Endothelial cell of umbilical vein (primary cell): ENCODE data around the gene CCDC197. TPM values are rescaled to one million over a fixed set of nuclear protein-coding genes. Genes with fewer than 3 reads are reported as not detected.

Source experiments
- BruUV-seq: library from RNA; stranded (reverse); fragments of 400-500 nt; replicated peaks from 2 replicates; lab custom pipeline; 2021; lab: Mats Ljungman, UMichigan
- CTCF ChIA-PET: fragments of 300-600, 350-600 bp; sonication (Branson Sonifier 250); formaldehyde crosslinking; loops from one replicate; lab custom pipeline; 2021; ENCODE audit warnings: antibody characterized with exemption, inconsistent platforms; lab: Charles Lee
- POLR2A ChIA-PET: fragments of 300-600, 350-600 bp; sonication (Branson Sonifier 250); formaldehyde crosslinking; loops from one replicate; lab custom pipeline; 2021; ENCODE audit warnings: antibody characterized with exemption, inconsistent platforms; lab: Charles Lee
- DNase-seq: peaks from one replicate; pipeline ENCODE4 v3.0.0-alpha.2; 2011; ENCODE audit warnings: low read depth, low spot score
- FAIRE-seq: peaks from 2 replicates; lab custom pipeline; 2011; peaks lifted over from hg19 to GRCh38; lab: Jason Lieb, UNC
- H2AFZ ChIP-seq: 2 replicates; pipeline ENCODE4 v1.6.0; 2012; ENCODE audit warnings: low read depth, low read length, control low read depth, inconsistent platforms
- H3K27ac ChIP-seq: 2 replicates; pipeline ENCODE4 v1.5.1; 2011; ENCODE audit warnings: low read depth, mild to moderate bottlenecking, control low read depth, low read length, moderate library complexity; ENCODE audit not compliant: insufficient read depth
- H3K27me3 ChIP-seq, 2 experiments: 2 replicates each; pipeline versions ENCODE4 v1.6.0 to v1.6.1; 2011; ENCODE audit warnings: low read length in 2 of 2, mixed read lengths in 1 of 2; ENCODE audit not compliant: control insufficient read depth in 2 of 2, insufficient read depth in 2 of 2
- H3K36me3 ChIP-seq, 2 experiments: 2 replicates in 1 of 2; 3 replicates in 1 of 2; pipeline ENCODE4 v1.5.1; 2011; ENCODE audit warnings: low read length in 2 of 2, mild to moderate bottlenecking in 1 of 2, moderate library complexity in 1 of 2; ENCODE audit not compliant: control insufficient read depth in 2 of 2, insufficient read depth in 2 of 2; ENCODE audit errors: extremely low read depth in 1 of 2
- H3K4me1 ChIP-seq: 3 replicates; pipeline ENCODE4 v1.5.1; 2011; ENCODE audit warnings: mild to moderate bottlenecking, low read length; ENCODE audit not compliant: control insufficient read depth, insufficient read depth; ENCODE audit errors: extremely low read depth
- H3K4me2 ChIP-seq: 2 replicates; pipeline ENCODE4 v1.6.1; 2011; ENCODE audit warnings: low read length, control low read depth, mixed read lengths; ENCODE audit not compliant: insufficient read depth
- H3K4me3 ChIP-seq, 3 experiments: fragments of 200-600 bp in 1 of 3; sonication (generic), shearing (Covaris generic) in 1 of 3; replicated peaks in 1 of 3; 2 replicates each; pipeline ENCODE4 v1.5.1; 2011 to 2016; ENCODE audit warnings: control low read depth in 3 of 3, low read length in 3 of 3, mild to moderate bottlenecking in 2 of 3, inconsistent platforms in 1 of 3, low read depth in 1 of 3, moderate library complexity in 1 of 3; ENCODE audit not compliant: insufficient read depth in 1 of 3
- H3K79me2 ChIP-seq: 2 replicates; pipeline ENCODE4 v1.6.0; 2012; ENCODE audit warnings: low read length, inconsistent platforms; ENCODE audit not compliant: control insufficient read depth, insufficient read depth
- H3K9ac ChIP-seq: replicated peaks from 2 replicates; pipeline ENCODE3; 2011; ENCODE audit warnings: low read length, control low read depth; ENCODE audit not compliant: insufficient read depth; ENCODE audit errors: extremely low read depth
- H3K9me1 ChIP-seq: replicated peaks from 3 replicates; pipeline ENCODE4 v1.6.0; 2011; ENCODE audit warnings: mild to moderate bottlenecking, low read length; ENCODE audit not compliant: control insufficient read depth, insufficient read depth; ENCODE audit errors: extremely low read depth
- H3K9me3 ChIP-seq: replicated peaks from 2 replicates; pipeline ENCODE4 v1.5.1; 2012; ENCODE audit warnings: low read length, inconsistent platforms; ENCODE audit not compliant: control insufficient read depth, insufficient read depth
- H4K20me1 ChIP-seq: replicated peaks from 2 replicates; pipeline ENCODE3; 2011; ENCODE audit warnings: mild to moderate bottlenecking, low read length; ENCODE audit not compliant: control insufficient read depth, insufficient read depth; ENCODE audit errors: extremely low read depth
- CTCF ChIP-seq, 2 donors: IDR thresholded peaks; 1 replicate in 1 of 2; 2 replicates in 1 of 2; pipeline ENCODE4 v1.5.1; 2011; ENCODE audit warnings: low read length in 2 of 2, mild to moderate bottlenecking in 2 of 2, moderate library complexity in 2 of 2, control low read depth in 1 of 2, inconsistent platforms in 1 of 2, low read depth in 1 of 2; ENCODE audit not compliant: insufficient read depth in 1 of 2; ENCODE audit errors: extremely low read depth in 1 of 2
- EZH2 ChIP-seq: IDR thresholded peaks from 2 replicates; pipeline ENCODE4 v1.6.1; 2012; ENCODE audit warnings: borderline replicate concordance, low read depth, mild to moderate bottlenecking, moderate library complexity, low read length, inconsistent platforms; ENCODE audit not compliant: severe bottlenecking
- FOS ChIP-seq: IDR thresholded peaks from 2 replicates; pipeline ENCODE4 v1.6.1; 2011; ENCODE audit warnings: mild to moderate bottlenecking, low read length, moderate library complexity, borderline replicate concordance; ENCODE audit not compliant: insufficient read depth
- GATA2 ChIP-seq: IDR thresholded peaks from 2 replicates; pipeline ENCODE4 v1.7.0; 2011; ENCODE audit warnings: low read depth, mild to moderate bottlenecking, moderate library complexity, mixed read lengths, low read length; ENCODE audit not compliant: insufficient read length, insufficient read depth
- JUN ChIP-seq: IDR thresholded peaks from 2 replicates; pipeline ENCODE4 v1.6.1; 2011; ENCODE audit warnings: borderline replicate concordance, low read depth; ENCODE audit not compliant: insufficient read length, insufficient read depth
- MYC ChIP-seq: IDR thresholded peaks from one replicate; pipeline ENCODE4 v1.6.1; 2011; ENCODE audit warnings: mild to moderate bottlenecking, low read depth, low read length
- POLR2A ChIP-seq: IDR thresholded peaks from 2 replicates; pipeline ENCODE4 v1.6.1; 2012; ENCODE audit warnings: low read depth, mild to moderate bottlenecking, control low read depth, low read length
- POLR2AphosphoS5 ChIP-seq: IDR thresholded peaks from 2 replicates; pipeline ENCODE4 v1.6.1; 2012; ENCODE audit warnings: low read depth, mild to moderate bottlenecking, control low read depth, low read length, moderate library complexity; ENCODE audit not compliant: insufficient read depth
- dilution Hi-C: fragments of 300-500 bp; cut with MboI; formaldehyde crosslinking; loops from one replicate; pipeline ENCODE4 v1.15.0; 2019; ENCODE audit warnings: low sequenced_read_pairs; ENCODE audit not compliant: extremely low pct_ligation_motif_present
- intact Hi-C: fragments of 100-400 bp; cut with micrococcal nuclease; formaldehyde crosslinking; loops from one replicate; pipeline ENCODE4 v1.10.0; 2022
- polyA plus RNA-seq, 4 experiments: library from polyadenylated mRNA; depleted of rRNA in 3 of 4; stranded (reverse) in 3 of 4; unstranded in 1 of 4; fragments of >200 nt; gene quantifications; 2 replicates each; pipeline versions ENCODE4 v1.2.1 to v1.2.3, GENCODE V29; 2011 to 2012; ENCODE audit warnings: missing spikeins in 1 of 4
- total RNA-seq: library from RNA; stranded (reverse); gene quantifications from 2 replicates; pipeline ENCODE4 v1.2.3, GENCODE V29; 2021
- TF ChIP-seq, protein P1 (sequence below): IDR thresholded peaks from 2 replicates; pipeline ENCODE4 v1.6.1; 2011; ENCODE audit not compliant: insufficient read depth, insufficient read length

Gene CCDC197
- total and polyA plus RNA-seq, 2 donors (not counting 3 experiments of a cell fraction or from before 2014, with no cell fraction given) = not detected

- peaks cover 13 to 33% of the 10 kb centered on the region in 2 experiments for H3K36me3 ChIP-seq
- H3K27ac ChIP-seq = no peak overlapping the region
- ChIA-PET POLR2A (interaction anchor here (0.6 kb wide), 1 partner anchor 80 kb away, joined by 5 read pairs; no protein-coding TSS in a partner anchor), CTCF (interaction anchor here (1.1 to 7.6 kb wide), 9 partner anchors 10 to 128 kb away, joined by 3 to 133 read pairs (median 9); partner anchors contain the start of gene IFI27L2)
- peaks cover 3% of the 10 kb centered on the region for H3K4me1 ChIP-seq
- no peak overlapping the region for H3K4me3 ChIP-seq
- TF ChIP-seq EZH2 (no peak), MYC (no peak), GATA2 (no peak), JUN (no peak), CTCF (IDR thresholded peaks at IDR 0.05; ENCODE audit: extremely low read depth in 1 of 2, insufficient read depth in 1 of 2, low read depth in 1 of 2, low read length in 2 of 2) (no peak), POLR2A (no peak), POLR2AphosphoS5 (no peak), FOS (no peak)
- TF ChIP-seq, protein P1, sequence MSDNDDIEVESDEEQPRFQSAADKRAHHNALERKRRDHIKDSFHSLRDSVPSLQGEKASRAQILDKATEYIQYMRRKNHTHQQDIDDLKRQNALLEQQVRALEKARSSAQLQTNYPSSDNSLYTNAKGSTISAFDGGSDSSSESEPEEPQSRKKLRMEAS = no peak
- H3K9me1 ChIP-seq = no peaks in the 10 kb centered on the region
- H2AFZ ChIP-seq = no peak overlapping the region
- no TSS peak for BruUV-seq
- H3K9me3 ChIP-seq = no peaks in the 10 kb centered on the region
- no peak overlapping the region for H3K9ac ChIP-seq
- dilution Hi-C loops (no loop called here), intact Hi-C loops (no loop called here)
- no peak for FAIRE-seq
- no peaks in the 10 kb centered on the region for H4K20me1 ChIP-seq
- no peak for DNase-seq
- no peaks in the 10 kb centered on the region for H3K27me3 ChIP-seq
- no peak overlapping the region for H3K4me2 ChIP-seq
- H3K79me2 ChIP-seq = no peaks in the 10 kb centered on the region
Measured at GRCh38 chr14:94052662-94053061, 55.6 kb downstream of the CCDC197 start.
